NCI-H2029 treated with DMSO at 0.1 percent for 48 hours (cell line): ENCODE data around the gene DAAM1.

Source experiments
- DNase-seq: peaks from one replicate; lab custom pipeline; 2025; lab: John Stamatoyannopoulos, UW

Gene DAAM1

GRCh38 chr14:59188461-59189090, at the start of gene DAAM1:
TSS of gene DAAM1 (plus strand) at chr14:59188667. CDS start at chr14:59263478, 74,811 bp downstream.
- DNase-seq = peak; percentile 98

DNA sequence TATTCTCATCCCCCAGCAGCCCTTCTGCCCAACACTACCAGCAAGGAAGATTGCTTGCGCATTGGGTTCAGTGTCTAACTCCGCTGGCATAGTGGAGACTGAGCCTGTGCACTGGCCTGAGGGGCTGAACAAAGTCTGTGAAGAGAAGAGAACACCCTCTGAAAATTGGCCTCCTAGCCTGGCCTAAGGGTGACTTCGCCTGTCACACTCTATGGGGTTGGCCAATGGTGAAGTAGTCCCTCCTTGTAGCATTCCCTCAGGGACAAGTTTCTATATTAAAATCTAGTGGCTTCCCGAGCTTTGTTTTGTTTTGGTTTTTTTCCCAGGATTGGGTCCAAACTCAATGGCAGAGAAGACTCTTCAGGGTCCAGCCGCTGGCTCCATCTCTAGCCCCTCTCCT, 49.1 kb upstream of the DAAM1 start:
- DNase-seq = no peak

- no peak for DNase-seq
These were observed 48.2 kb upstream of the DAAM1 start for GRCh38 chr14:59140106-59140843.

DNA sequence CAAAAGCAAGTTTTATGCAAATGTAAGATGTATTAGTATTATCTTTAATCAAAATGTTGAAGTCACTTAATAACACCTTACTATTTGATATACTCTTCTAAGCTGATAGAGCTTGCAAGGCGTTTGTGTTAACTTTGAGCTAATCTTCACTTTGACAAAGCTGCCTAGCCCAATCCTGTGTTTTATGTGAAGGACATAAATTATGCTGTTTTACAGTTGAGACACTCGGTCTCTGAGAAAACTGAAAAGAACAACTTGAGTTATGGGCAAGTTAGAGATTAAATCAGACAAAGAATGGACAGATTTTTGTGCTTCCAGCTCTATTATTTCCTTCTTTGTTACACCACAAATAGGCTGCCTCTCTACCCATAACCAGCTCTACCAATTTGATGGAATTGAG, 42.0 kb upstream of the DAAM1 start:
- no peak for DNase-seq

DNA sequence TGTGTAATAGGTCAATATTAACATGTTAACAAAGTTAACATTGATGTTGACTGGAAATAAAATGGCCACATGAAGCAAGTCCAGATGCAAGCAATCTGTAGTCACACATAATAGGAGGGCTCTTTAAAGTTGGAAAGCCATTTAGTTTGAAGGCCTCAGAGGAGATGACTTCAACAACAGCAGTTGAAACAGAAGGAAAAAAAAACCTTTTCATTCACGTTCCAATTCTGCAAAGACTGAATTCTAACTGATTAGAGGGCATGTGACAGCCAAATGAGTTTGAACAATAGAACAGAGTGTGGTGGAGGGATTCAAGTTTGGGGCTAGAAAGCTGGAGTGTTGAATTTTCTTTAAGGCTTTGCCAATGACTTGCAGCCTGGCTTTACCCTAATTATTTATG, 41.5 kb upstream of the DAAM1 start:
- DNase-seq = no peak

DNA sequence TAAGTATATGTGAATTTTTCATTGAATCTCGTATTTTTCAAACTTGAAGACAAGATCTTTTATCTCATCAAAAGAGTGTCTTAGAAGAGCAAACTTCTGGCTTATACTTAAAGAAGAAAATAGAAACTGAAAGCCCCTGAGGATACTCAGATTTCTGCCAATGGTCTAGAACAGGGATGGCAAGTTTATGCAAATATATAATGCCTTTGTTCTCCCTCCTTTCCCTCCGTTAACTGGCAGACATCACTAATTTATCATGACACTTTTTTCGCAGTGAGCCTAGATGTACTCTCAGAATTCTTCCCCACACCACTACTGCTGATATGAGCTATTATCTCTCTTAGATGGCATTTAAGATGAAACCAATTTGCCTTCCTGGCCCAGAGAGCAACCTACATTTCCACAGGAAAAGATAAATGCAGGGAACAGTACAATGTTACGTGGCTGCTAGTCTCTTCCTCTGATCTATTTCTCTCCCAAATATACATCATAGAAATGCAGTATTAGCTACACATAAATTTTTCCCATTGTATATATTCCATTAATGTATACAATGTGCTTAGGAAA, 40.0 kb upstream of the DAAM1 start:
- DNase-seq = no peak

DNA sequence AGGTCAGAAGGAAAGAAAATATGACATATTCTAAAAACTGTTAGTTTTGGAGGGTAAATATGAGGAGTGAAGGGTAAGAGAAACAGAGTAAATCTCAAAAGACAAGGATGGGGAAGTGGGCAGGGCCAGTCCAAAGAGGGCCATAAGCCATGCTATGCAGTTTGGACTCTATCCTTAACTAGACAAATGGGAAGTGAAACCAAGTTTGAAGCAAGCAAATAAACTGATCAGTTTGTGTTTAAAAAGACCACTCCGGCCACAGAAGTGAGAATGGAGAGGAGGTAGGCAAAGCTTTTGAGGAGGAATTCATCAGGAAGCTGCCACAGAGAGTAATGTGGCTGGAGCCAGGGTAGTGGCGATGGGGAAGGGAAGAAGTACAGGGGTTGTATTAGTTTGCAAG, 37.5 kb upstream of the DAAM1 start:
- no peak for DNase-seq

DNA sequence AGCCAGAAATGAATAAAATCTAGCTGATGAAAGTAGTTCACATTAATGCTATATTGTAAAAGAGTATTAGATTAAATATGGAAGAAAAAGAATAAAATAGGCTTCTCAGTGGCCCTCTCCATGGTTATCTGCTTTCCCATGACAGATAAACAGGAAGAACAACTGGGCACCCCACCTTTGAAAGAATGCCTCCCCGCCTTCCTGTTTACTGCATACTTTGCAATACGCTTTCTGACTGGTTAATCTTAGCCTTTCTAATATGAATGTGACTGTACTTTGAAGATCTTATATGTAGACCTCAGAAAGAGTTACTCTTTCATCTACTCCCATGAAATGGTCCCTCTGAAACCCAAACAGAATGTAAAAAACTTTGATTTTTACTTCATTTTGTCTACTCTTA, 34.1 kb upstream of the DAAM1 start:
- no peak for DNase-seq

GRCh38 chr14:59155886-59156285, 32.6 kb upstream of the DAAM1 start:
- DNase-seq = no peak

DNA sequence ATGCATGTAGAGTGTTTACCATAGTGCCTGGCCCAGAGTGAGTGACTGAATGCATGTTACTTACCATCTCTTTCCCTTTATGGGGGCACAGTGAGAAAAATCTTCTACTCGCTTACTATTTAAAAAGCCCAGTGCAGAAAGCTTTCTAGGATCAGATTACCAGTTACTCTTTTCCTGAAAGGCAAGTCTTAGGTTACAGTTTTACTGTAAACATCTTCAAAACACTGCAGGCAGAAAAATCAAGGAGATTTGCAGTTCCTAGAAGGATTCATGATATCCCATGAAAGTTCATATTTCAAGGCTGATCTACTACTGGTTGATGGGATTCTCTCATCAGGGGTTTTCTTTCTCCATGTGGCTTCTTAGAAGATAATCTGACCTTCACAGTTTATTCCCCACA, 29.3 kb upstream of the DAAM1 start:
- DNase-seq = no peak

- DNase-seq = no peak
These were observed 28.0 kb upstream of the DAAM1 start for GRCh38 chr14:59160506-59160905.

DNA sequence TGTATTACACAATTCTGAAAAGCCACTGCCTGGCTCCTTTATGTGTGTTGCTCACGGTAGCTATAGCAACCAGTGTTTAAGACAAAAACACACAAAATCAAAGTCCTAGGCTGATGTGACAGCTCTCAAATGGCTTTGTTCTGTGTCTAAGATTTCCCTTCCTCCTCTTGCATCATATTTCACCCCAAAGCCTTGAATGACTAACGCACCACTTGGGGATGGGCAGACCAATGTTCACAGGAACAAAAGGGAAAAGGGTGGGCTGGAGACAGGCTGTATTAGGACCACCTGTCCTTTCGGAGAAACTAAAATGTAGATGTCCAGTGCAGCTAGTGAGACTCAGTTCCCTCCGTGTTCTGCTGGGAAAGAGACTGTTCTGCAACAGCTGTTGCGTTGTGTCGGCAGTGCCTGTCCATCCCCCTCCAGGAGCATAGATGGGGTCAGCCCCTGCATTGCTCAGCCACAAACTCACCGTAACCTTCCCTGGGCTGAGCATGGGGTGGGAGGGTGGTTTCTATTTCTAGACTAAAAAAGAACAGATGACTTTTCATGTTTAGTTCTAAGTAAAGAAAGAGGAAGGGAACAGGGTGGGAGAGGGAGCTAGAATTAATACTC, 26.8 kb upstream of the DAAM1 start:
- DNase-seq = no peak

GRCh38 chr14:59166258-59166657, 22.2 kb upstream of the DAAM1 start:
- no peak for DNase-seq

DNA sequence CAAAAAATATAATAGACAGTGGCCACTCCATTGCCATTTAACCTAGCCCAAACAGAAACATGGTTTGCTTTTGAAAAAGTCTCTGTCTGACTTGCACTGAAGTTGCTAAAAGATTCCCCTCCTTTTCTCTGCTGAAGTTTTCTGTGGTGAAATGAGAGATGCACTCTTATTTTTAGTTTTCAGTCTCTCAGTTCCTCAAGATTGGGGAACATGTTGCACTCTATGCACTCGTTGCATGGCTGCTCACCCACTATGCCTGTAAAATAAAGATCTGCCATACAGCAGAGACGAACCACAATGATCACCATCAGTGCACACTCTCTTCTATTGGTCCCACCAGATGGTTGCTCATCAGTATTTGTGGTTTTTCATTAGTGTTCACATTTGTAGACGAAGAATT, 13.1 kb upstream of the DAAM1 start:
- no peak for DNase-seq

- no peak for DNase-seq
These were observed 11.7 kb upstream of the DAAM1 start for GRCh38 chr14:59176765-59177164.

GRCh38 chr14:59177262-59177661, 11.2 kb upstream of the DAAM1 start:
- DNase-seq = no peak

- no peak for DNase-seq
These were observed 6.7 kb upstream of the DAAM1 start for GRCh38 chr14:59181791-59182190.

DNA sequence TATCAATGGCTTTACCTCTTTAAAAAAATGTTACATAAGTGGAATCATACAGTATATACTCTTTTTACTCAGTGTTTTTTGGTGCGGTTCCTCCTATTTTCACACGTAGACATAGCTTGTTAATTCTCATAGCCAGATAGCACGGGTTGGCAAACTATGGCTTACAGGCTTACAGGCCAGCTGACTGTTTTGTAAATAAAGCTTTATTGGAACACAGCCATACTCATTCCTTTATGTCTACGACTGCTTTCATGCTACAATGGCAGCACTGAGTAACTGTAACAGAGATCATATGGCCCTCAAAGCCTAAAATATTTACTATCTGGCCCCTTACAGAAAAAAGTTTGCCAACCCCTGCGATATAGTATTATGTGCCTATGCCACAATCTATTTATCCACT, 5.8 kb upstream of the DAAM1 start:
- DNase-seq = peak; percentile 46

GRCh38 chr14:59183150-59183549, 5.3 kb upstream of the DAAM1 start:
- no peak for DNase-seq

DNA sequence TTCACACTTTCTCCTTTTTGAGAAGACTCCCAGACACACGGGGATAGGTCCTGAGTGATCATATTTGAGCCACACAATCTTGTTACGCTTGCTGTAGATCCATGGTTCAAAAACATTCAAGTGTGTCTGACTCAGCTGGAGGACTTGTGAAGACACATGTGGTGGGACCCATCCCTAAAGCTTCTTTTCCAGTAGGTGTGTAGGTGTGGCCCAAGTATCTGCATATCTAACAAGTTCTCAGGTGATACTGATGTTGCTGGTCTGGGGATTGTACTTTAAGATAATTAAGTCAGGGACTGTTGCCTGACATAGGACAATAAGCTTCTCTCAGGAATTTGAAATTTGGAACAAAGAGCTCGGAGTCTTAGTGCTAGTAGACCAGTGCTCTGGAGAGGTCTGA, 4.1 kb upstream of the DAAM1 start:
- no peak for DNase-seq

DNA sequence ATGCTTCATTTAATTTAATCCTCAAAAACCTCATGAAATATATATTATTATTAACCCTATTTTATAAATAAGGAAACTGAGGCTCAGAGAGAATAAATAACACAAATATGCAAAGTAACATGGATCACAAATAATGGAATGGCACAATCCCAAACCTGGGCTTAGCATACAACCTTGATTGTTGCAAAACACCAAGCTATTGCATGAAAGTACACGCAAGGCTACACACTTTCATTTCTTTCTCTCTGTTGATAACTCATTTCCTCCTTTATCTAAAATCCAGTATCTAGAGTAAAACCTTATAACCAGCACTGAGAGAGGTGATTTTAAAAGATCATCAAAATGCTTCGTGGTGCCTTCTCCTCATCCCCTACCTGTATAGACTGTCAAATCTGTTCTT, 2.8 kb upstream of the DAAM1 start:
- DNase-seq = no peak

DNA sequence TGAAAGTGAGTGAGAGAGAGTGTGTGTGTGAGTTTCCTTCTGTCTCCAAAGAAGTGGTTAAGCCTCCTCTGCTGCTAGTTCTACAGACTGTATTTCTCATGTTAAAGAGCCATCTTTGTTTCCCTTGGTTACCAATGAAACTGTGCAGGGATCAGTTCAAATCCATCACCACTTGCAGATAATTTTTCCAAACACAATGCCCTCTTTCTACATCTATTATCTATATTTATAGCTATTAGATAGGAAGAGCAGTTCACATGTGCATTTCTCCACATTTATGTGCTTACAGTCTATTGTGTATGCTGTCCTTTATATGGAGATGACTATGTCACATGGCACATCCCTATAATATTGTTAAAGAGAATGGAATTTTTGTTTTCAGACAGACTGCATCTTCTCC, 2.2 kb upstream of the DAAM1 start:
- DNase-seq = no peak

- no peak for DNase-seq
These were observed 1.3 kb upstream of the DAAM1 start for GRCh38 chr14:59187118-59187517.
